ENCODE results near the gene ARHGAP24.

DNA sequence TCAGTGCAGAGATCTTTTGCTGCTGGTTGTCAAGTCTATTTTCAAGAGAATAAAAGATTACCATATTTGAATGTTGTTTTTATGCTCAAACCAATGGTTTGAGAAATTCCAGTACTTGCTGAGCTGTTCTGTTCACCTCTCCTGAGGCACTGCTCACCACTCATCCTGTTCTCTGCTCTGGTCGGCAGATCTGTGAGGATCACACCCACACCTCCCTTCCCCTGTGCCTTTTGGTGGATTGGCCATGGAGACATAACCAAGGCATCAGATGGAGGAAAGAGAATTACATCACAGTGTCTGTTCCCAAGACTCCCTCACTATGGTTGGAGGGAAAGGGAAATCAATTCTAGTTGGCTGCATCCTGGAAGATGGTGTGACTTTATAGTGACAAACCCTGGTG lies 391.6 kb downstream of the ARHGAP24 start:
- TF ChIP-seq, protein P1, sequence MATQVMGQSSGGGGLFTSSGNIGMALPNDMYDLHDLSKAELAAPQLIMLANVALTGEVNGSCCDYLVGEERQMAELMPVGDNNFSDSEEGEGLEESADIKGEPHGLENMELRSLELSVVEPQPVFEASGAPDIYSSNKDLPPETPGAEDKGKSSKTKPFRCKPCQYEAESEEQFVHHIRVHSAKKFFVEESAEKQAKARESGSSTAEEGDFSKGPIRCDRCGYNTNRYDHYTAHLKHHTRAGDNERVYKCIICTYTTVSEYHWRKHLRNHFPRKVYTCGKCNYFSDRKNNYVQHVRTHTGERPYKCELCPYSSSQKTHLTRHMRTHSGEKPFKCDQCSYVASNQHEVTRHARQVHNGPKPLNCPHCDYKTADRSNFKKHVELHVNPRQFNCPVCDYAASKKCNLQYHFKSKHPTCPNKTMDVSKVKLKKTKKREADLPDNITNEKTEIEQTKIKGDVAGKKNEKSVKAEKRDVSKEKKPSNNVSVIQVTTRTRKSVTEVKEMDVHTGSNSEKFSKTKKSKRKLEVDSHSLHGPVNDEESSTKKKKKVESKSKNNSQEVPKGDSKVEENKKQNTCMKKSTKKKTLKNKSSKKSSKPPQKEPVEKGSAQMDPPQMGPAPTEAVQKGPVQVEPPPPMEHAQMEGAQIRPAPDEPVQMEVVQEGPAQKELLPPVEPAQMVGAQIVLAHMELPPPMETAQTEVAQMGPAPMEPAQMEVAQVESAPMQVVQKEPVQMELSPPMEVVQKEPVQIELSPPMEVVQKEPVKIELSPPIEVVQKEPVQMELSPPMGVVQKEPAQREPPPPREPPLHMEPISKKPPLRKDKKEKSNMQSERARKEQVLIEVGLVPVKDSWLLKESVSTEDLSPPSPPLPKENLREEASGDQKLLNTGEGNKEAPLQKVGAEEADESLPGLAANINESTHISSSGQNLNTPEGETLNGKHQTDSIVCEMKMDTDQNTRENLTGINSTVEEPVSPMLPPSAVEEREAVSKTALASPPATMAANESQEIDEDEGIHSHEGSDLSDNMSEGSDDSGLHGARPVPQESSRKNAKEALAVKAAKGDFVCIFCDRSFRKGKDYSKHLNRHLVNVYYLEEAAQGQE (IDR thresholded peaks at IDR 0.05; ENCODE audit: insufficient read depth in 1 of 2, low read depth in 2 of 2, low read length in 2 of 2) = no peak
- no peak for TF ChIP-seq TAF1 (IDR thresholded peaks at IDR 0.05; ENCODE audit: borderline replicate concordance, insufficient read depth, low read length)
- TF ChIP-seq POLR2AphosphoS5 (IDR thresholded peaks at IDR 0.05; ENCODE audit: low read depth, low read length) = no peak
- no peak for TF ChIP-seq SIN3A (IDR thresholded peaks at IDR 0.05; ENCODE audit: borderline replicate concordance, insufficient read depth, low read length)
